HTR-8/SVneo (cell line): ENCODE measurements around the gene SCIN.
A peak's percentile ranks its signal among the peaks of the same experiment; 100 is the strongest.
"Not testable (repeated sequence)": the region's sequence is repeated elsewhere in the genome, so short reads cannot be mapped to it uniquely, and the experiment has no call there.

Experiments used
- DNase-seq: peaks from one replicate; pipeline ENCODE4 v3.0.0; 2011; ENCODE audit warnings: low spot score, mixed read lengths; ENCODE audit not compliant: insufficient read length
- FAIRE-seq: peaks from 2 replicates; lab custom pipeline; 2011; peaks lifted over from hg19 to GRCh38; lab: Jason Lieb, UNC

The SCIN gene

DNA sequence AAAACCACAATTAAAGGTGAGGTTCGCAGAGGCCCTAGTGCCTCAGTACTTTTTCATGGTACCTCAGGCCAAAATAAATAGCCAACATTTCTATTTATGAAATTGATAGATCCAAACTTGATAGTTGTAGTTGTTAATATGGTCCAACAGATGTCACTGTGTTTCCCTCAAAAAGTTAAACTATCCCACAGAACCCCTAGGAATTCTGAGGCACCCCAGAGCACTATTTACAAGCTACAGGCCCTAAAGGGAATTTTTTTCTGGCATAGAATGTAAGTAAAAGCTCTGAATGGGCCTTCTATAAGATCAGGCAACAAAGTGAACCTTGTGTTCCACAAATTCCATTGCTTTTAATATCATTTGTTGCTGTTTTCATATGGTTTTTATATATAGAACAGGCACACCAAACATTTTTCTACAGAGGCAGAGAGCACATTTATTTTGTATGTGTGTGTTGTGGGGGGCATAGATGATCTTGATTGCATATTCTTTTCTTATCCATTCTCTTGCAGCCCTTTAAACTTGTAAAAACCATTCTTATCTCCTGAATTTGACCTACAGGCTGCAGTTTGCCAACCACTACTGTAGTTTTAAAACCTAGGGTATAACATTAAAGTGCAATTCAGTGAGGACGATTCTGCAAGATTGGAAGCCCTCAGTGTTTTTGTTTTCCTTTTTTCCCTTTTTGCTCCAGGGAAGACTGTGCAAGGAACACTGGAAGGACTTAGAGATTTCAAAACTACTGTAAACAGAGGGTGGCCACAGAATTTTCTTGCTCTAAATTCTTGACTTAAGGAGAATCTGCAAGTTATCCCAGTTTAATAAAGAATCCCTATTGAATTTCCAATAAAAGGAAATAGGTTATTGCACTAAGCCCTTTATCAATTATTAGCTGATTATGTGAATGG is 113.4 kb downstream of the SCIN start:
- FAIRE-seq: no peak
- peak; percentile 22 for DNase-seq

DNA sequence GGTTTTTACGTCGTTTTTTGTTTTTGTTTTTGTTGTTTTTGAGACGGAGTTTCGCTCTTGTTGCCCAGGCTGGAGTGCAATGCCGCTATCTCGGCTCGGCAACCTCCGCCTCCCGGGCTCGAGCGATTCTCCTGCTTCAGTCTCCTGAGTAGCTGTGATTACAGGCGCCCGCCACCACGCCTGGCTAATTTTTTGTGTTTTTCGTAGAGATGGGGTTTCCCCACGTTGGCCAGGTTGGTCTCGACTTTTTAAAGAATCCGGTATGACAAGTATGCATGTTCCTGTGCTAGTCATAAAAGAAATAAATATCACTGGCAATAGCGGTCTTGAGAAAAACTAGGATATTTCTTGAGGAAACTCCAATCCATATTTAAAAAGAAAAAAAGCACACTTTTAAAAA is 114.2 kb downstream of the SCIN start:
- FAIRE-seq (no peak), DNase-seq (no peak)

DNA sequence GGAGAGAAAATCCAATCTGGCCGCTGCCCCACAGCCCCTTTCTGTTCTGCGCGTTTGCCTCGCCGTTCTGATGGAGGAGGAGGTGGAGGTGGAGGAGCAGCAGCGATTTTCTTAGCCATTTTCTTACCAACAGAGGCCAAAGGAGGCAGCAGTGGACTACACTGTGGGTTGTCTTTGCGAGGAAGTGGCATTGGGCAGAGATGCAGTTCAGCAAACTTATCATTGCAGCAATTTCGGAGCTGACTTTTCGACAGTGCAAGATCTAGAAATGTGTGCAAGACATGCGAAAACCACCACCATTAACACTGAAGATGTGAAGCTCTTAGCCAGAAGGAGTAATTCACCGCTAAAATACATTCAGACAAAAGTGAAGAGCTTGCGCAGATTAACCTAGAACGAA is 115.0 kb downstream of the SCIN start:
- no peak for DNase-seq

GRCh38 chr7:12686234-12686890 is 115.8 kb downstream of the SCIN start:
- DNase-seq (peak; percentile 75), FAIRE-seq (peak; percentile 96)

More for the DNA sequence above, 115.0 kb downstream of the SCIN start:
- FAIRE-seq: no peak

DNA sequence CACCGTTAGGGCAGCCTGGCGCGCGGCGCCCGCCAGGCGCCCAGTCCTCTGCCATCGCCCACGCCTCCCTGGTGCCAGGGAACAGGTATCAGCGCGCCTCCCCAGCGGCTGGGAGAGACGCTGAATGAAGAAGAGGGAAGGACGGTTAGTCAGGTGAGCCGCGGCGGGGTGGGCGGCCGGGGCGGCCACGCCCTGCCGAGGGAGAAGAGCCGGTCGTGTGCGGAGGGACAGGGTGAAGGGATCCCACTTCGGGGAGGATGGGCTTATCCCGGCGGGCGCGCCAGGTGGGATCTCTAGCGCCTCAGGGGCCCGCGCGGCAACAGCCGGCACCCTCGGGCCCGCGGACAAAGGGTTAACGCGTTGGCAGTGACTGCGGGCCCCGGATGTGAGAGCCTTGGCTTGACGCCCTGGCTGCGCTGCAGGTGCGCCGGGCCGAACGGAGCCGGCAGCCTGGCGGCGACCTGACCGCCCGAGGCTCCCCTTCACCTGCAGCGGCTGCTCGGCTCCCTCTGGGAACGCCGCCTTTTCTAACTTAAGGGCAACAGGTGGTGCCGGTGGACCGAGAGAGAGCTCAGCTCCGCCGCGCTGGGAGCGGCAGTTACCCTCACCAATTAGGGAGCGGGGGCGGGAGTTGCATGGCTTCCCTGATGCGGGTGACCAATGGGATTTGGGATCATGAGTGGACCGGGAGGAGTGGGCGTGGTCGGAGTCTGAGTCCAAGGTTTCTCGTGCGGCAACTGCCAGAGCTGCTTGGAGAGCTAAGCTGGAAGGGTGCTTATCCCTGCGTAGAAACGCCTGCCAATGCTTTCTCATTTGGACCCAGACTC is 116.6 kb downstream of the SCIN start, which contains the start of gene ARL4A:
ARL4A (plus strand) TSS at position 743 of the 827 bp plus-strand sequence. CDS start 622 bp downstream, outside the sequence.
- peak; percentile 97 for DNase-seq
- FAIRE-seq: peak; percentile 92

DNA sequence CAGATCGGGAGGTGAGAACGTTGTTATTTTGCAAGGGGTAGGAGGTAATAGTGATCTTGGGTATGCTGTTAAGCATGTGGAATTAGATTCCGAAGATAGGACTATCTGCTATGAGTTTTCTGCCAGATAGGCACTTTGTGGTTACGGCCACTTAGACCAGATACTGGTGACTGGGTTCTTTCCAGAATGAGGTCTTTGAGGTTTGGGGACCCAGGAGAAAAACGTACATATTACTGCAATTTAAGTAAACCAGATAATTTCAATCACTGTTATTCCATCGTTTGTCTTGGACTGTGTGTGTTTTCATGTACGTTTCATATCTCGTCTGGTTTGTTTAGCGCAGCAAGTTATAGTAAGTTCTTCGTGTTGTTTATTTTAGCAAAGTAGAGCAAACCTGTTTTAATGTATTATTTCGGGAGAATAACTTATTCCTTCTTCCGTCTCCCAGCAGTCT is 117.2 kb downstream of the SCIN start:
- DNase-seq: no peak
- FAIRE-seq: no peak

DNA sequence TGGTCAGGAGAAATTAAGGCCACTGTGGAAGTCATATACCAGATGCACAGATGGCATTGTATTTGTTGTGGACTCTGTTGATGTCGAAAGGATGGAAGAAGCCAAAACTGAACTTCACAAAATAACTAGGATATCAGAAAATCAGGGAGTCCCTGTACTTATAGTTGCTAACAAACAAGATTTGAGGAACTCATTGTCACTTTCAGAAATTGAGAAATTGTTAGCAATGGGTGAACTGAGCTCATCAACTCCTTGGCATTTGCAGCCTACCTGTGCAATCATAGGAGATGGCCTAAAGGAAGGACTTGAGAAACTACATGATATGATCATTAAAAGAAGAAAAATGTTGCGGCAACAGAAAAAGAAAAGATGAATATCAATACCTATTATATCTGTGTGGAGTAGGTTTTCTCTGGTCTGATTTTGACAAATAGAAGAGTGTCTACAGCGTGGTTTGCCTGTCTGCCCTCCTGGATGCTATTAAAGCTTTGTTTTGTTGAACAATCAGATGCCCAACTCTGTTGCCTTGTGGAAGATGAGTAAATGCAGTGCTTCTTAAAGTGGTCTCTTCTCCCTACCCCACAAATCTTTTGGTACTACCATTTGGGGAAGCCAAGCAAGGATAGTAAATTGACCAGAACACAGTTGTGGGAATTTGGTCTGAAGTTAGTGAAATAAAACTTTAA is 118.1 kb downstream of the SCIN start:
- FAIRE-seq, DNase-seq: not testable (repeated sequence)

DNA sequence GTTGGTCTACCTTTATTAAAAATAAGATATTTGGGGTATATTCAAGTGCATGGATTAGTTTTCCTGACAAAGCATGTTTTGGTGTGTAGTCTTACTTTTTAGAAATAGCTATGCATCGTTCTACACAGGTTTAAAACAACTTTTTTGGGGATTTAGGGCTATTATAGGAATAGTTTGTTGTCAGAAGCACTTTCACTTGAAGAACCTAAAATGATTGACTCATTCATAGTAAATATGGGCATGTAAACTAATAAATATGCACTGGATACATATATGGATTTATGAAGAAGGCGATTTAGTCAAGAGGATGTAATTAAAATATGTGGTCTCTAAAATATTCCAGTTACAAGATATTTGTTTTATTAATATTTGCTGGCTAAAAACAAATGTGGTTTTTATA is 118.9 kb downstream of the SCIN start:
- FAIRE-seq (no peak), DNase-seq (no peak)

DNA sequence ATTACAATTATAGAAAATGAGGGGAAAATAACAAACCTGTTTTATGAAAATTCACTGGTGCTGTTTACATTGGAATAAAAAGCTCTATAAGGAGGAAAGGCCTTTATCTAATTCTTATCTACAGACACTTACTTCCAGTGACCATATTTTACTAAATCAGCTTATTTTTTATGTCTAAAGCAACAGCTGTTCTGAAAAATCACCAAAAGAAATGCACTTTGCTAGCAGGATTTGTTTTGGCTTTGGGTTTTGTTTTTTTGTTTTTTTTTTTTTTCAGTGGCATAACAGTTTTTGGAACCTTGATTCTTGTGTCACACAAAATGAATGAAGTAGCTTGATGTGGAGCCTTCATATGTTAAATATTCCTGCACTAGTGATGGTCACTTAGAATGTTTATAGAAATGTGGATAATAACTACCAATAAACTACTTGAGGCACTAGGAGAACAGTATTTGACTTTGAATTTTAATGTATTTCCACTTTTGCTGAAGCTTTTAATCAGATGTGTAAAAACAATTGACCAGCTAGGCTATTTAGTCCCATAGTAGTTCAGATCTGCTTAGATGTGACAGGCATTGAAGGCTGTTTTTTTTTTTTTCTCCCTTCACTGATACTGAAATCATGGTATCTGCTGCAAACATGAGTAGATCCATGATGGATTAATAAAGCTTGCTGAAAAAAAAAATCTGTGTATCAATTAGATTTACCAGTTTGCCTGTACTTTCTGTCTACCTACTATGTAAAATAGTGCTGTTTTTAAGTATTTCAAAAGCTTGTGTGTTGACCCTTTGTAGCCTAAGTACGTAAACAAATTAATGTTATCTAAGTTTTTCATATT is 119.7 kb downstream of the SCIN start:
- FAIRE-seq: no peak
- no peak for DNase-seq

GRCh38 chr7:12691388-12691787 is 120.9 kb downstream of the SCIN start:
- FAIRE-seq, DNase-seq: not testable (repeated sequence)

GRCh38 chr7:12692035-12692434 is 121.5 kb downstream of the SCIN start:
- FAIRE-seq (no peak), DNase-seq (no peak)

DNA sequence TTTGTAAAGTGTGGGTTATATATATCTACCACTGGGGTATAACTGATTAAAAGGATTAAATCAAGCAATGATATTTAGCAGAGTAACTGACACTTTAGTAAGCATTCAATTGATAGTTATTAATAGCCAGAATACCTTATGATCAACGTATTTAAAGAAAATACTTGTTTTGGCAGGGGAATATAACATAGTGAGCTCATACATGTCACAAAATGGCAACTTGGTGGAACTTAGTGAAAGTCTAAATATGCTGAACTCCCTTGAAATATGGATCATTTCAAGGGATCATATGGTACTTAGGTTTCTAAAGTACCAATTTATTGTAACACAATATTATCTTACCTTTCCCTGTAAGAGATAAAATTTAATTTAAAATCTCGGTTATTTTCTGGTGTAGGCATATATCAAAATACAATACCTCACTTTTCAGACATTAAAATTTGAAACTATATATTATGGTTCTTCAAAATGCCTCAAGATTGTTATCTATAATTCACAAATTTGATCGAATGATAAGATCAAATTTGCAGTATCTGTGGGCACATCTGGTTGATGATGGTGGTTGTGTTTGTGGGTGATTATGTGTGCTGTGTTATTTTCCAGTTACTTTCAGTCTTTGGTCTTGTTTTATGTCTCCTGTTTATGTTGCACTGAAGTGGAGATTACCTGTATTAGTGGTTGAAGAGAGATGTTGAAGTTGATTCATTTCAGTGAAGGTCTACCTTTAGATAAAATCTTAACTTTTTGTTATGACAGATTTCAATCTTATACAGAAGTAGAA is 122.1 kb downstream of the SCIN start:
- FAIRE-seq: no peak
- DNase-seq: no peak

DNA sequence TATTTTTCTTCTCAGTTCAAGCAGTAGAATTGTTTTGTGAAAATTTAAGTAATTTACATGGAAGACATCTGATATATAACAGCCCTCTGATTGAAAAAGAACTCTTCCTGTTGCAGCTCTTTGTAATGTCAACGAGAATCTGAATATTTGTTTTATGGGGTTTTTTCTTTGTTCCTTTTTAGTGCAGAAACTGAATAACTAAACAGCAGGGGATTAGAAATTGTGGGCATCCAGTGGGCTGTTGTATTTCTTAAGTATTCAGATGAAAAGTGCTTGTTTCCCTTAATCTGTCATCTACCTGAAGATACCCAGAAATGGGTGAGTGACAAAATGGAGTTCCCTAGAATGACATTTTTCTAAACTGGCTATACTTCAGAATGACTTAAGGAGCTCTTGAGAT is 124.3 kb downstream of the SCIN start:
- DNase-seq (no peak), FAIRE-seq (no peak)

DNA sequence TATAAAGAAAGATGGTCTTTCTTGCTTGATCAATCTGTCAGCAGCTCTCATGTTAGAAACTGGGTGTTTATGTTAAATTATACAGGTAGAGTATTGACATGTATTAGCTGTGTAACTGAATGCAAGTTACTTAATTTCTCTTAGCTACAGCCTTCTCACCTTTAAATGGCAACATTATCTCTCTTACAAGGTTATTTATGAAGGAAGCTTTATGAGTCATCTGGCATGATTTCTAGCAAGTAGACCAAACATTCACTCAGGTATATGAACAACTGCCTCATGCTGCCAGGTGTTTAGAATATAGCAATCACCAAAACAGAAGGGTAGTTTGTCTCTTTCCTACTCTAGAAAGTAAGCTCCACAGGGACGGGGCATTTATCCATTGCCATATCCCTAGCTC is 125.4 kb downstream of the SCIN start:
- no peak for FAIRE-seq

GRCh38 chr7:12699299-12699698 is 128.8 kb downstream of the SCIN start:
- DNase-seq (no peak), FAIRE-seq (no peak)

More for the DNA sequence above, 125.4 kb downstream of the SCIN start:
- no peak for DNase-seq

- DNase-seq: no peak
- no peak for FAIRE-seq
Observed at GRCh38 chr7:12701433-12701832, 130.9 kb downstream of the SCIN start.

- no peak for FAIRE-seq
- DNase-seq: no peak
Observed at GRCh38 chr7:12703881-12704280, 133.4 kb downstream of the SCIN start.

GRCh38 chr7:12705878-12706277 is 135.4 kb downstream of the SCIN start:
- FAIRE-seq (no peak), DNase-seq (no peak)
